Skeletal muscle satellite cell (primary cell): Measurements from ENCODE around the gene IL15RA.

ENCODE experiments used
- H3K27me3 ChIP-seq: 2 replicates; pipeline ENCODE4 v1.7.0; 2013; ENCODE audit warnings: low read length; ENCODE audit not compliant: control insufficient read depth, insufficient read depth
- H3K36me3 ChIP-seq: 2 replicates; pipeline ENCODE4 v1.7.0; 2013; ENCODE audit warnings: mild to moderate bottlenecking, control low read depth, low read length; ENCODE audit not compliant: insufficient read depth
- H3K4me1 ChIP-seq: 2 replicates; pipeline ENCODE4 v1.7.0; 2013; ENCODE audit warnings: low read length; ENCODE audit not compliant: control insufficient read depth, insufficient read depth
- H3K4me2 ChIP-seq: 2 replicates; pipeline ENCODE4 v1.7.0; 2013; ENCODE audit warnings: mild to moderate bottlenecking, low read length
- H3K4me3 ChIP-seq: 2 replicates; pipeline ENCODE4 v1.7.0; 2013; ENCODE audit warnings: low read length
- H3K9ac ChIP-seq: 2 replicates; pipeline ENCODE4 v1.7.0; 2013; ENCODE audit warnings: mild to moderate bottlenecking, low read depth, low read length, moderate library complexity
- H3K9me3 ChIP-seq: replicated peaks from 2 replicates; pipeline ENCODE4 v1.7.0; 2013; ENCODE audit warnings: mild to moderate bottlenecking, control low read depth, low read length

Gene IL15RA

GRCh38 chr10:5976512-5977470 is 552 bp downstream of the IL15RA start:
- peak overlapping the region; percentile 54 for H3K9ac ChIP-seq

GRCh38 chr10:5975641-5976473 is 1.5 kb downstream of the IL15RA start:
- peak overlapping the region; percentile 54 for H3K9ac ChIP-seq
- H3K36me3 ChIP-seq: no peaks in the 10 kb centered on the region
- peak overlapping the region; percentile 98 for H3K4me3 ChIP-seq
- H3K4me1 ChIP-seq: peaks cover 8% of the 10 kb centered on the region
- peak overlapping the region; percentile 99 for H3K4me2 ChIP-seq
- peaks cover 17% of the 10 kb centered on the region for H3K27me3 ChIP-seq
- H3K9me3 ChIP-seq: no peaks in the 10 kb centered on the region

More at GRCh38 chr10:5976512-5977470, 552 bp downstream of the IL15RA start:
- peaks cover 8% of the 10 kb centered on the region for H3K4me1 ChIP-seq
- peak overlapping the region; percentile 99 for H3K4me2 ChIP-seq
- peaks cover 17% of the 10 kb centered on the region for H3K27me3 ChIP-seq
- H3K4me3 ChIP-seq: peak overlapping the region; percentile 98
- H3K36me3 ChIP-seq: no peaks in the 10 kb centered on the region
- no peaks in the 10 kb centered on the region for H3K9me3 ChIP-seq

GRCh38 chr10:5973069-5973468 is 4.3 kb downstream of the IL15RA start:
- H3K4me1 ChIP-seq: peaks cover 8% of the 10 kb centered on the region
- no peaks in the 10 kb centered on the region for H3K36me3 ChIP-seq
- H3K4me2 ChIP-seq: no peak overlapping the region
- no peak overlapping the region for H3K4me3 ChIP-seq
- peaks cover 5% of the 10 kb centered on the region for H3K27me3 ChIP-seq
- H3K9me3 ChIP-seq: no peaks in the 10 kb centered on the region
- H3K9ac ChIP-seq: no peak overlapping the region

- peaks cover 8% of the 10 kb centered on the region for H3K4me1 ChIP-seq
- H3K4me3 ChIP-seq: no peak overlapping the region
- no peaks in the 10 kb centered on the region for H3K36me3 ChIP-seq
- no peak overlapping the region for H3K9ac ChIP-seq
- H3K4me2 ChIP-seq: no peak overlapping the region
- no peaks in the 10 kb centered on the region for H3K9me3 ChIP-seq
- H3K27me3 ChIP-seq: peaks cover 4% of the 10 kb centered on the region
Measured at GRCh38 chr10:5971886-5972285, 5.5 kb downstream of the IL15RA start.

- Histone ChIP-seq H3K4me1 (peaks cover 6% of the 10 kb centered on the region), H3K4me2 (no peak overlapping the region), H3K9me3 (no peaks in the 10 kb centered on the region), H3K27me3 (peaks cover 5% of the 10 kb centered on the region), H3K36me3 (no peaks in the 10 kb centered on the region), H3K4me3 (no peak overlapping the region), H3K9ac (no peak overlapping the region)
Measured at GRCh38 chr10:5971315-5971832, 6.0 kb downstream of the IL15RA start.

GRCh38 chr10:5970527-5970926 is 6.8 kb downstream of the IL15RA start:
- Histone ChIP-seq H3K27me3 (peaks cover 8% of the 10 kb centered on the region), H3K9ac (no peak overlapping the region), H3K4me1 (no peaks in the 10 kb centered on the region), H3K36me3 (no peaks in the 10 kb centered on the region), H3K4me2 (no peak overlapping the region), H3K9me3 (no peaks in the 10 kb centered on the region), H3K4me3 (no peak overlapping the region)

GRCh38 chr10:5970066-5970465 is 7.3 kb downstream of the IL15RA start:
- peaks cover 8% of the 10 kb centered on the region for H3K27me3 ChIP-seq
- H3K4me3 ChIP-seq: no peak overlapping the region
- H3K9me3 ChIP-seq: no peaks in the 10 kb centered on the region
- H3K4me1 ChIP-seq: no peaks in the 10 kb centered on the region
- H3K9ac ChIP-seq: no peak overlapping the region
- no peak overlapping the region for H3K4me2 ChIP-seq
- H3K36me3 ChIP-seq: no peaks in the 10 kb centered on the region

- Histone ChIP-seq H3K36me3 (no peaks in the 10 kb centered on the region), H3K27me3 (peaks cover 8% of the 10 kb centered on the region), H3K4me1 (no peaks in the 10 kb centered on the region), H3K9ac (no peak overlapping the region), H3K4me2 (no peak overlapping the region), H3K9me3 (no peaks in the 10 kb centered on the region), H3K4me3 (no peak overlapping the region)
Measured at GRCh38 chr10:5968681-5969453, 8.5 kb downstream of the IL15RA start.

- no peak overlapping the region for H3K4me3 ChIP-seq
- no peak overlapping the region for H3K4me2 ChIP-seq
- H3K27me3 ChIP-seq: peaks cover 7% of the 10 kb centered on the region
- no peaks in the 10 kb centered on the region for H3K9me3 ChIP-seq
- no peaks in the 10 kb centered on the region for H3K36me3 ChIP-seq
- H3K4me1 ChIP-seq: no peaks in the 10 kb centered on the region
- H3K9ac ChIP-seq: no peak overlapping the region
Measured at GRCh38 chr10:5968037-5968680, 9.2 kb downstream of the IL15RA start.

GRCh38 chr10:5965266-5965665 is 12.1 kb downstream of the IL15RA start:
- no peaks in the 10 kb centered on the region for H3K9me3 ChIP-seq
- H3K4me3 ChIP-seq: no peak overlapping the region
- peaks cover 4% of the 10 kb centered on the region for H3K27me3 ChIP-seq
- no peaks in the 10 kb centered on the region for H3K36me3 ChIP-seq
- H3K4me2 ChIP-seq: no peak overlapping the region
- no peak overlapping the region for H3K9ac ChIP-seq
- H3K4me1 ChIP-seq: no peaks in the 10 kb centered on the region
